C4-2B (cell line): ENCODE results near the gene KIF2A.

ENCODE experiments used
- ZFX ChIP-seq: fragments of 450-650 bp; IDR thresholded peaks from 2 replicates; pipeline ENCODE4 v1.6.1; 2017
- TF ChIP-seq, protein P1 (sequence below): fragments of 450-650 bp; conservative IDR thresholded peaks from 2 replicates; pipeline ENCODE4 v1.5.1; 2017; ENCODE audit warnings: mild to moderate bottlenecking

DNA sequence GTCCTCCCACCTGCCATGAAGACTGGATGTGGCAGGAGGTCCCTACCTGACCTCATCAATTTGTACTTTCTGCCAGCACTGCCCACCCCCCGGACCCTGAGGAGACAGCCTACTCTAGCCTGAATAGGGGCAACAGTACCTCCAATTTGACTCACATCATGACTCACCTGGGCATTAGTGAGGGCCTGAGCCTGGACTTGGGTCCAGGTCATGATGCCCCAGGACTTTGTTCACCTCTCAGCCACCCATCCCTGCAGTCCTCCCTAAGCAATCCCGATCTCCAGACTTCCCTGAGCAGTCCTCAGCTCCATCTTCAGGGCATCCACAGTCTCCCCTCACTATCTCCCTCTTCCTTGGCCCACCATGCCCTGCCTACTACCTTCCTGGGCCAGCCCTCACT lies 28.1 kb downstream of the KIF2A start:
- TF ChIP-seq, protein P1, sequence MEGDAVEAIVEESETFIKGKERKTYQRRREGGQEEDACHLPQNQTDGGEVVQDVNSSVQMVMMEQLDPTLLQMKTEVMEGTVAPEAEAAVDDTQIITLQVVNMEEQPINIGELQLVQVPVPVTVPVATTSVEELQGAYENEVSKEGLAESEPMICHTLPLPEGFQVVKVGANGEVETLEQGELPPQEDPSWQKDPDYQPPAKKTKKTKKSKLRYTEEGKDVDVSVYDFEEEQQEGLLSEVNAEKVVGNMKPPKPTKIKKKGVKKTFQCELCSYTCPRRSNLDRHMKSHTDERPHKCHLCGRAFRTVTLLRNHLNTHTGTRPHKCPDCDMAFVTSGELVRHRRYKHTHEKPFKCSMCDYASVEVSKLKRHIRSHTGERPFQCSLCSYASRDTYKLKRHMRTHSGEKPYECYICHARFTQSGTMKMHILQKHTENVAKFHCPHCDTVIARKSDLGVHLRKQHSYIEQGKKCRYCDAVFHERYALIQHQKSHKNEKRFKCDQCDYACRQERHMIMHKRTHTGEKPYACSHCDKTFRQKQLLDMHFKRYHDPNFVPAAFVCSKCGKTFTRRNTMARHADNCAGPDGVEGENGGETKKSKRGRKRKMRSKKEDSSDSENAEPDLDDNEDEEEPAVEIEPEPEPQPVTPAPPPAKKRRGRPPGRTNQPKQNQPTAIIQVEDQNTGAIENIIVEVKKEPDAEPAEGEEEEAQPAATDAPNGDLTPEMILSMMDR: no peak
- TF ChIP-seq ZFX: no peak
